H1 (cell line): ENCODE data around the gene COX5A. TPM values are rescaled to one million over a fixed set of nuclear protein-coding genes. Genes with fewer than 3 reads are reported as not detected.

Experiments
- BACH1 ChIP-seq: IDR thresholded peaks from 2 replicates; pipeline ENCODE4 v1.6.1; 2012; ENCODE audit warnings: low read length, improper control_type of control experiment
- CBX8 ChIP-seq: fragments of 300-800, 300-1000 bp; sonication (generic); IDR thresholded peaks from 2 replicates; pipeline ENCODE4 v1.7.1; 2016; ENCODE audit warnings: low read depth, low read length, borderline replicate concordance
- CHD7 ChIP-seq: fragments of 300-600 bp; sonication (generic); IDR thresholded peaks from 2 replicates; pipeline ENCODE4 v1.7.1; 2012; ENCODE audit warnings: low read length, moderate library complexity, mild to moderate bottlenecking, inconsistent platforms; ENCODE audit not compliant: insufficient replicate concordance
- CREB1 ChIP-seq: IDR thresholded peaks from 2 replicates; pipeline ENCODE4 v1.6.1; 2012; ENCODE audit warnings: inconsistent platforms
- EGR1 ChIP-seq: IDR thresholded peaks from 2 replicates; pipeline ENCODE4 v1.6.1; 2011; ENCODE audit warnings: low read depth, low read length, borderline replicate concordance
- HDAC6 ChIP-seq: IDR thresholded peaks from one replicate; pipeline ENCODE4 v1.7.1; 2012; ENCODE audit warnings: low read depth, mild to moderate bottlenecking, inconsistent platforms, low read length, moderate library complexity
- JUN ChIP-seq: IDR thresholded peaks from 2 replicates; pipeline ENCODE4 v1.6.1; 2011; ENCODE audit warnings: low read depth, mild to moderate bottlenecking, improper control_type of control experiment, low read length
- JUND ChIP-seq: IDR thresholded peaks from 2 replicates; pipeline ENCODE4 v1.6.1; 2011; ENCODE audit warnings: mild to moderate bottlenecking, improper control_type of control experiment, low read length
- MAX ChIP-seq: IDR thresholded peaks from 2 replicates; pipeline ENCODE4 v1.6.1; 2012; ENCODE audit warnings: inconsistent platforms
- NRF1 ChIP-seq: IDR thresholded peaks from 2 replicates; pipeline ENCODE4 v1.6.1; 2011; ENCODE audit warnings: mild to moderate bottlenecking, low read depth, low read length, improper control_type of control experiment
- RBBP5 ChIP-seq: IDR thresholded peaks from 2 replicates; pipeline ENCODE4 v1.7.1; 2012; ENCODE audit warnings: low read depth, mild to moderate bottlenecking, inconsistent platforms, low read length, moderate library complexity, borderline replicate concordance
- TCF12 ChIP-seq: IDR thresholded peaks from 2 replicates; pipeline ENCODE4 v1.6.1; 2011; ENCODE audit warnings: low read depth, mild to moderate bottlenecking, low read length
- polyA plus RNA-seq, 7 experiments: library from polyadenylated mRNA; depleted of rRNA in 3 of 7; stranded (reverse) in 5 of 7; unstranded in 2 of 7; fragments of >200 nt in 5 of 7; fragments of 200-250 nt in 2 of 7; gene quantifications; 1 replicate in 5 of 7; 2 replicates in 1 of 7; 4 replicates in 1 of 7; pipeline versions ENCODE4 v1.2.1 to v1.2.3, GENCODE V29; 2011 to 2013; ENCODE audit warnings: missing spikeins in 2 of 7, mixed read lengths in 2 of 7
- total RNA-seq: library from RNA; stranded (reverse); fragmentation: NEBNext Ultra II Directional; extraction: Animal tissue kit (Norgen Biotek cat#: 25700); gene quantifications from 2 replicates; pipeline ENCODE4 v1.2.1, GENCODE V29; 2021

The COX5A gene
- total and polyA plus RNA-seq, 2 of the 8 experiments (the other 6 are each of a cell fraction or from before 2014, with no cell fraction given), result 270 to 367 TPM

- TF ChIP-seq CHD7 (no peak), JUND (no peak), TCF12 (no peak), RBBP5 (no peak), HDAC6 (no peak), MAX (no peak), JUN (no peak), NRF1 (no peak), CREB1 (no peak), EGR1 (no peak), CBX8 (no peak), BACH1 (no peak)
- TF ChIP-seq, all 59 proteins: peak for 0
Measured at GRCh38 chr15:74963213-74963612, 25.3 kb upstream of the COX5A start (continued).
